Renal pelvis (tissue), 4 donors: Measurements from ENCODE around the gene SPON1. TPM values are rescaled to one million over a fixed set of nuclear protein-coding genes. Genes with fewer than 3 reads are reported as not detected.
"Not testable (repeated sequence)": the region's sequence is repeated elsewhere in the genome, so short reads cannot be mapped to it uniquely, and the experiment has no call there.

ENCODE experiments used
- DNase-seq: peaks from one replicate; pipeline ENCODE4 v3.0.0-alpha.2; 2013
- polyA plus RNA-seq, 3 donors: library from polyadenylated mRNA; unstranded; fragments of 120-200 nt; gene quantifications; one replicate each; pipeline ENCODE4 v1.2.1, GENCODE V29; 2013; ENCODE audit not compliant: insufficient read length in 3 of 3

The SPON1 gene
- polyA plus RNA-seq, 3 donors: 57.4 to 71.8 (median 68.0) TPM

GRCh38 chr11:14237444-14237961 lies 275.0 kb downstream of the SPON1 start:
- no peak for DNase-seq

GRCh38 chr11:14240221-14240620 lies 277.7 kb downstream of the SPON1 start:
- DNase-seq: no peak

- DNase-seq: no peak
Observed at GRCh38 chr11:14240951-14241350, 278.4 kb downstream of the SPON1 start.

GRCh38 chr11:14242187-14242586 lies 279.7 kb downstream of the SPON1 start:
- no peak for DNase-seq

- DNase-seq: no peak
Observed at GRCh38 chr11:14242733-14243132, 280.2 kb downstream of the SPON1 start.

GRCh38 chr11:14244926-14245325 lies 282.4 kb downstream of the SPON1 start:
- DNase-seq: no peak

- DNase-seq: no peak
Observed at GRCh38 chr11:14245444-14245843, 282.9 kb downstream of the SPON1 start.

GRCh38 chr11:14248580-14248981 lies 286.1 kb downstream of the SPON1 start:
- no peak for DNase-seq

- peak; percentile 61 for DNase-seq
Observed at GRCh38 chr11:14249121-14249963, 286.8 kb downstream of the SPON1 start.

- no peak for DNase-seq
Observed at GRCh38 chr11:14251754-14252153, 289.2 kb downstream of the SPON1 start.

- not testable (repeated sequence) for DNase-seq
Observed at GRCh38 chr11:14252501-14252900, 290.0 kb downstream of the SPON1 start.

- no peak for DNase-seq
Observed at GRCh38 chr11:14253421-14253820, 290.9 kb downstream of the SPON1 start.

GRCh38 chr11:14253840-14254239 lies 291.3 kb downstream of the SPON1 start:
- no peak for DNase-seq

- DNase-seq: no peak
Observed at GRCh38 chr11:14254533-14255237, 292.2 kb downstream of the SPON1 start.

GRCh38 chr11:14255238-14255534 lies 292.7 kb downstream of the SPON1 start:
- no peak for DNase-seq

GRCh38 chr11:14258221-14258935 lies 295.9 kb downstream of the SPON1 start:
- DNase-seq: no peak

GRCh38 chr11:14259186-14259784 lies 296.8 kb downstream of the SPON1 start:
- no peak for DNase-seq

GRCh38 chr11:14259878-14260277 lies 297.4 kb downstream of the SPON1 start:
- no peak for DNase-seq

GRCh38 chr11:14261066-14261465 lies 298.5 kb downstream of the SPON1 start:
- no peak for DNase-seq

GRCh38 chr11:14262271-14262846 lies 299.8 kb downstream of the SPON1 start:
- no peak for DNase-seq

- no peak for DNase-seq
Observed at GRCh38 chr11:14264966-14265365, 302.4 kb downstream of the SPON1 start.

- no peak for DNase-seq
Observed at GRCh38 chr11:14266622-14267021, 304.1 kb downstream of the SPON1 start.
